IPS-11a (cell line): ENCODE data around the gene MAPK10.
"Not testable (repeated sequence)": the region's sequence is repeated elsewhere in the genome, so short reads cannot be mapped to it uniquely, and the experiment has no call there.

Experiments used
- H3K4me3 ChIP-seq: one replicate; pipeline ENCODE4 v1.5.1; 2013; ENCODE audit warnings: low read depth, low read length, control low read depth

MAPK10 gene

DNA sequence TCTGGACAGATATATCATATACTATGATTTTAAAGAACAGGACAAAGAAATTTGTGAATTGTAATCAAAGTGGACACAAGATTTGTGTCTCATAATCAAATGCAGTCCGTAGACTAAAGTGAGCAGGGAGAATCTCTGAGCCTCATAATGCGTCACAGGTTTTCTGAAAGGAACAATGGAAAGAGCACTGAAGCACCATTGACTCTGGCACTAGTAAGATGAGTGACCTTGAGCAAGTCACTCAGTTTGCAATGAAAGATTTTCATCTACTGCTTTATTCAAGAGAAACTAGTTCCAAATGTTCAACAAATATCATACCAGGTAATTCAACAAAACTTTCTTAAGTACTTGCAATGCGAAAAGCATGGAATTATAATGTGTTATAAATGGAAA, 315.3 kb downstream of the MAPK10 start:
- H3K4me3 ChIP-seq: no peak overlapping the region

- no peak overlapping the region for H3K4me3 ChIP-seq
Measured at GRCh38 chr4:86043755-86044592, 315.9 kb downstream of the MAPK10 start.

GRCh38 chr4:86038037-86038436, 321.8 kb downstream of the MAPK10 start:
- no peak overlapping the region for H3K4me3 ChIP-seq

DNA sequence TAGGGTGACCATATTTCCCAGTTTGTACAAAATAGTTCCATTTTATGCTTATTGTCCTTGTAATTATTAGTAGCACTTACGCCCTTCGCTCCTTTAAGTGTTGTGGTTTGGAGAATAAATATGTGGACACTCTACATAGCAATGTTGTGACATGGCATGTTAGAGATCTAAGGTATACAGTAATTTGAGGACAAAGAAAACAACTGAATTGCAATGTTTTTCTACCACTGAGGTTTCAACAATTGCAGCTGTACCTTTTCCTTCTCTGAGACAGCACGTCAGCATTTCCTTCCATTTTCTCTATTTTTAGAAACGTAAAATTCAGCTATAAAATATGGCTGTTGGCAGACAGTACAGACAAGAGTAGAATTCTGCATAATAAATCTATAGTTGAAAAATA, 323.1 kb downstream of the MAPK10 start:
- no peak overlapping the region for H3K4me3 ChIP-seq

DNA sequence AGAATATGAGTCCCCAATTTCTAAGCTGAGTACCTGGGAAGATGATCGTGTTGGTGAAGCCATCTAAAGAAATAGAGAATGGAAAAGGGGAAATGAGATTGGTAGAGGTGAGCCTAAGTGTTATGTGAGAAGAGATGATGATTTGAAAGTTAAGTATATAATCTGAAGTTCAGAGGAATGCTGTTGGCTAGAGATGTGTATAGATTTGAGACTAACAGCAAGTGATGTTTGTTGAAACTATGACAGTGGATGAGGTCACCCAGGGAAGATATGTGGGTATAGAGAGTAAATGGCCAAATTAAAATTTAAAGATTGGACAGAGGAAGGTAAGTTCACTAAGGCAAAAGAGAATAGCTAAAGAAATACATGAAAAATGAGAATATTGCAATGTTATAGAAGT, 324.2 kb downstream of the MAPK10 start:
- no peak overlapping the region for H3K4me3 ChIP-seq

DNA sequence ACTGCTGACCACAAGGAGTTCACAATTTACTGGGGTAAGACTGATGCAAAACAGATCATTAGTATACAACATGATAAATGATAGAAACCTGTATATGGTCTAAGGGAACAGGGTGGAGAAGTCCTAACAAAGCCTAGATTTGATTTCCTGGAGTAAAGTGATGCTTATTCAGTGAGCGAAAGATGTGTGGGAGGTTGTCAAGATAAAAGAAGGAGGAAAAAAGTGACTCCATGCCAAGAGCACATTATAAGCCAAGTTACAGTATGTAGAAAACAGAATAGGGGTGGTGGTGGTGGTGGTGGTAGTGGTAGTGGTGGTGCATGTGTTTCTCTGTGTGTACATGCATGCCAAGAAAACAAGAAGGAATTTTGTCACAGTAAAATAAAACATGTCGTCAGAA, 325.2 kb downstream of the MAPK10 start:
- H3K4me3 ChIP-seq: no peak overlapping the region

- H3K4me3 ChIP-seq: no peak overlapping the region
Measured at GRCh38 chr4:86033171-86033570, 326.7 kb downstream of the MAPK10 start.

DNA sequence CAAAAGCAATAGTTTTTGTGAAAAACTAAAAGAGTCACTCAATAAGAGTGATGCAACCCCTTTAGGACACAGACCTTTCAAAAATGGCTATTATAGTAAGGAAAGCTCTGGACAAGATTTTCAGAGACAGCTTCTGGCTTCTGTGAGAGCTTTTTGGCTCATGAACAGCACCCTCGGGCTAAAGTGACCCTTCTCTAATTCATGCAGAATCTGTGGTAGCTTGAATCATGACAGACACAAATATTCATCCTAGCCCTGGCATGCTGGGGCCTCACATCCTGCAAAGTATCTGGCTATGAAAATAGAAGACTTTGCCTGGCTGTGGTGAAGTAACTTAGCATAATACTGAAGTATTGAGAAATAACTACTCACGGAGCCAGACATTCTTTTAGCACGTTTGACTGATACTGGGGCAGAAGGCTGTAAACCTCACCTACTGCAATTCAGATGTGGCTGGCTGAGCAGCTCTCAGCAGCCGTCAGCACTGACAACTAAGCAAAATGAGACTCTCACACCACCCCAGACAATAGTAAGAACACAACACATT, 327.3 kb downstream of the MAPK10 start:
- no peak overlapping the region for H3K4me3 ChIP-seq

- no peak overlapping the region for H3K4me3 ChIP-seq
Measured at GRCh38 chr4:86031927-86032326, 327.9 kb downstream of the MAPK10 start.

- H3K4me3 ChIP-seq: no peak overlapping the region
Measured at GRCh38 chr4:86026720-86027119, 333.1 kb downstream of the MAPK10 start.

DNA sequence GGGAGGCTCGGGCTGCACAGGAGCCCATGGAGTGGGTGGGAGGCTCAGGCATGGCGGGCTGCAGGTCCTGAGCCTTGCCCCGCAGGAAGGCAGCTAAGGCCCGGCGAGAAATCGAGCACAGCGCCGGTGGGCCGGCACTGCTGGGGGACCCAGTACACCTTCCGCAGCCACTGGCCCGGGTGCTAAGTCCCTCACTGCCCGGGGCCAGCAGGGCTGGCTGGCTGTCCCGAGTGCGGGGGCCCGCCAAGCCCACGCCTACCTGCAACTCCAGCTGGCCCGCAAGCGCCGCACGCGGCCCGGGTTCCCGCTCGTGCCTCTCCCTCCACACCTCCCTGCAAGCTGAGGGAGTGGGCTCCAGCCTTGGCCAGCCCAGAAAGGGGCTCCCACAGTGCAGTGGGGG, 338.2 kb downstream of the MAPK10 start:
- not testable (repeated sequence) for H3K4me3 ChIP-seq

DNA sequence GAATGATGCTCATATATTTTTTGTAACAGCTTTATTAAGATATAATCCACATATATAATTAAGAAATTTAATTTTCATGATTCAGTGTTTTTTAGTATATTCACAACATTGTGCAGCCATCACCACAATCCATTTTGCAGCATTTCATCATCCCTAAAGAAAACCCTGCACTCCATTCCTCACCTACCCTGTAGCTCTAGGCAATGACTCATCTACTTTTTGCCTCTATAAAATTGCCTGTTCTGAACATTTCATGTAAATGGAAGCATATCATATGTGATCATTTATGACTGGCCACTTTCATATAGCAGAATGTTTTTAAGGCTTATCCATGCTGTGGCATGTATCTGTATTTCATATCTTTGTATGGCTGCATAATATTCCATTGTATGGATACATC, 339.9 kb downstream of the MAPK10 start:
- no peak overlapping the region for H3K4me3 ChIP-seq

- H3K4me3 ChIP-seq: no peak overlapping the region
Measured at GRCh38 chr4:86019362-86019761, 340.5 kb downstream of the MAPK10 start.

DNA sequence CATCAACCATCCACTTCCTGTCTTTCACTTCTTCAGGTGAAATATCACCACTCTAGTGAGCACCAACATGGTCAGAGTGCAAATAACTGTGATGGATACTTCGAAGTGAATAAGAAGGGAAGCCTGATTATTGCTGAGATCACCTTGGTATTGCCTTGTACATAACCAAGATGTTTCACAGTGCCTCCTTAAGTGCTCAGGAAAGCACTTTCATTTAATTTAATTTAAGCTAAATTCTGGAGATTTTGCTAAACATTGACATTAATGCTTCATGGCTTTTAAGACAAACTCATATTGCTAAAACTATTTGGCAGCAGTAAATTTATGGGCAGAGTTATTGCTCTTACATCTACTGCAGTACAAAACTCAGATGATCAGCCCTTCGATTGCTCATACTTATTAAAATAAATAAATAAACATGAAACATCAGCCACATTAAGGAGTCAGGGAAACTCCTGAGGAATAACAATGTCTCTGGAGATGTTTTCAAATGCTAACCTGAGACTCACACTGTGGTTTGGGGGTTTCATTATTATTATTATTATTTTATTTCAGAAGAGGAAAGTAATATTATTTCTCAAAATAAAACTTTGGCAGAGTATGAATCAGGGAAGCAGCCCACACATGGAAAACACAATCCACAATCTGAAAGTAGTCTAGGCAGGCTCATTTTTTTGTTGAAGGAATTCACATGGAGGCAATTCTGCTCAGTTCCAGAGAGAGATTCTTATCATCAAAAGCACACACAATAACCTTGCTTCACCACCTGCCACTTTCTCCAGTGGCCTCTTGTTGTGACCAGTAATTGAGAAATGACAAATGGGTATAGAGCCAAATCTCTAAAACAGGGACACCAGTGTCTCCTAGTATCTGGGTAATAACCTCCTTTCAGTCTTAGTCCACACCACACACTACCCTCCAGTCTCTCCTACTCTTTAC, 344.2 kb downstream of the MAPK10 start:
- no peak overlapping the region for H3K4me3 ChIP-seq

DNA sequence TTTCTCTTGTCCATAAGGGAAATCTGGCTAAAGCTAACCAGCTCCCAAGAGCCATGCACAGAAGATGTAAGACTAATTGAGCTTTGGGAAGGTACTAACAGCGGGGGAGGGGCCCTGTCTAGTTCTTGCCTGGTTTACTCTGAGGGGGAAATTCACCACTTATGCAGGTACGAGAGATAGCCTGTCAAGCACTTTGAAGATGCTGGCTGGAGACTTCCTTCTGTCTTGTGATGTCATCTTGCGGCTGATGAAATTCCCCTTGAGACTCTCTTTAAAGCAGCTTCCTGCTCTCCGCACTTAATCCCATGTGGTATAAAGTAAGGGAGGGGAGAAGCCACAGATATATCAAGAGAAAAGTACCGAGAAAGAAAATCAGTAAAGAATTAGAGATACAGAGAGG, 345.3 kb downstream of the MAPK10 start:
- H3K4me3 ChIP-seq: no peak overlapping the region

- H3K4me3 ChIP-seq: no peak overlapping the region
Measured at GRCh38 chr4:86013621-86014020, 346.2 kb downstream of the MAPK10 start.

DNA sequence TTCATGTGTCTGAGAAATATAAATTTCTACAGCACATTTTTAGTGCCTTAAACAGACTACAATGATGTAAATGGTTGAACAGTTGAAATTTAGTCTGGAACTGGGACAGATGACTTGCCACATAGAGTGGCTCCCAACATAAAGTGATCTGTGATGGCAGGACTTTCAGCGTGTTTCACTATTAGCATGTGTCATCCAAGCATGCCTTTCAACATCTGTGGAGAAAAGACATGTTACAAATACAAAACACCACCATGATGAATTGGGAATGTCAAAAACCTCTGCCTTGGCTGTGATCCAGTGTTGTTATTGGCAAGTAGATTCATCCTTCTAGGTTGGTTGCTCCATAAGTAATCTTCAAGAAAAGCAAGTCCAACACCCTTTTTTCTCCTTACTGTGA, 348.7 kb downstream of the MAPK10 start:
- H3K4me3 ChIP-seq: no peak overlapping the region

- H3K4me3 ChIP-seq: no peak overlapping the region
Measured at GRCh38 chr4:86007042-86007441, 352.8 kb downstream of the MAPK10 start.

GRCh38 chr4:86006057-86006456, 353.8 kb downstream of the MAPK10 start:
- H3K4me3 ChIP-seq: no peak overlapping the region

DNA sequence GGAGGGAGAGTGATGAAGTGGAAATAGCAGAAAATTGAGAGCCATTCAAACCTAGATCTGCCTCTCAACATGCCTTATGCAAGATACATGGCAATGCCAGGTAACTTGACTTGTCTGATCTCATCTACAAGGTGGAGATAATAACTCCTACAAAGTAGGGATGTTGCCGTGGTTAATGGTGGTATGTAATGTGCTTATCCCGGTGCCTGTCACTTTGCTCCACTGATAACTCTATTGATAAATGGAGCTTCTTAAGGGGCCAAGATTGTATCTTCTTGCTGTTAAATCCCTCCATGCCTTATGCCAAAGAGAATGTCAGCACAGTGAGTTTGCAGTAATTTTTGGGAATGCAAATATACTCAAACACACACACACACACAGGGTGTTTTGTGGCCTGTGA, 355.8 kb downstream of the MAPK10 start:
- no peak overlapping the region for H3K4me3 ChIP-seq

DNA sequence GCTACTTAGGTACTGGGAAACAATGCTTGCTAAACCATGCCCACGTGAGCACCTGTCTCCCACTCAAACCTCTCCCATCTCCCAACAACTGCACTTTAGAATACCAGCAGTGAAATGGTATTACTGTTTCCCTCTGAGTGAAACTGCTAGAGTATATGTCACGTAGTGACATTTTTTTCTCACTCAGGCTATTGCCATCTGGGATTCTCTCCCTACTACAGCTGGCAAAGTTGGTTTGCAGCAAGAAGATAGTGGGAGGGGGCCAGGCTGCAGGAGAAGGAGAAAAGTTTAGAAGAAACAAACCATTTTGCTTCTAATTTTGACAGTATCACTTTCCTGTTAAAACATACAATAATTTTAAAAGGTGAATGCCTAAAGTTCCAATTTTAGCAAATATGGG, 358.3 kb downstream of the MAPK10 start:
- H3K4me3 ChIP-seq: no peak overlapping the region

DNA sequence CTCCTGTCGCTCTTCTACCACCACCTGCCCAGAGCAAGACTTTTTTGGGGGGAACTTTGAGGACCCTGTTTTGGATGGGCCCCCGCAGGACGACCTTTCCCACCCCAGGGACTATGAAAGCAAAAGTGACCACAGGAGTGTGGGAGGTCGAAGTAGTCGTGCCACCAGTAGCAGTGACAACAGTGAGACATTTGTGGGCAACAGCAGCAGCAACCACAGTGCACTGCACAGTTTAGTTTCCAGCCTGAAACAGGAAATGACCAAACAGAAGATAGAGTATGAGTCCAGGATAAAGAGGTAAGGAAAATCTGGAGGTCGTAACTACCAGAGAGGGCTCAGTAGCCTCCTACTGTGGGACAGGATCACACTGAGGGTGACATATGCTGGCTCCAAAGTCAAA, 364.5 kb downstream of the MAPK10 start:
- H3K4me3 ChIP-seq: no peak overlapping the region
